Measurements from ENCODE around the gene HAUS7. TPM values are rescaled to one million over a fixed set of nuclear protein-coding genes. Genes with fewer than 3 reads are reported as not detected.
A peak's percentile ranks its signal among the peaks of the same experiment; 100 is the strongest.

The HAUS7 gene
- total RNA-seq, 2 experiments from 2014 or later: 59.1 to 62.3 TPM

DNA sequence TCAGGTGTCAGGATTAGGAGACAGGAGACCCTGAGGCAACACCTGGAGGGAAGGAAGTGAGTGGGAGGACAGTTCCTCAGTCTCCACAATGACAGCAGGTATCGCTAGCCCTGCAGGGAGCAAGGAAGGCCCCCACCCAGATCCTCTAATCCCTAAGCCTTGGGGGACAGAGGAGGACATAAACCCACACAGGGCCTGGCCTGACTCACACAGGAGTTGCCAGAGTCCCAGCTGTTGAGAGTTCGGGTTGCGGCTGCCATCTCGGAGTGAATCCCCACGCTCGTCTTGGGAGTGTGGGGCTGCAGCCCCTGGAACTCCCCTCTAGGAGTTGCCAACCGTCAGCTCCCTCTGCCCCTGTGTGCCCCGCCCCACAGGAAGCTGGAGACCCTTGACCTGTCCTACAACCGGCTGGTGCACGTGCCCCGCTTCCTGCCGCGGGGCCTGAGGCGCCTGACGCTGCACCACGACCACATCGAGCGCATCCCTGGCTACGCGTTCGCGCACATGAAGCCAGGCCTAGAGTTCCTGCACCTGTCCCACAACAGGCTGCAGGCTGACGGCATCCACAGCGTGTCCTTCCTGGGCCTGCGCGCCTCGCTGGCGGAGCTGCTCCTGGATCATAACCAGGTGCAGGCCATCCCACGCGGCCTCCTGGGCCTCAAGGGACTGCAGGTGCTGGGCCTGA lies 15.2 kb upstream of the HAUS7 start:
- intact Hi-C loops (cut with micrococcal nuclease): no loop called here
- H3K9me3 Mint-ChIP-seq: no peaks in the 10 kb centered on the region
- no peaks in the 10 kb centered on the region for H3K27me3 Mint-ChIP-seq
- no peak overlapping the region for H3K27ac Mint-ChIP-seq
- ChIA-PET POLR2A (no interaction called here), CTCF (no interaction called here)
- DNase-seq: no peak
- no peaks in the 10 kb centered on the region for H3K36me3 Mint-ChIP-seq
- H3K4me1 Mint-ChIP-seq (ENCODE audit: low read depth): no peaks in the 10 kb centered on the region
- H3K4me3 Mint-ChIP-seq: no peak overlapping the region

DNA sequence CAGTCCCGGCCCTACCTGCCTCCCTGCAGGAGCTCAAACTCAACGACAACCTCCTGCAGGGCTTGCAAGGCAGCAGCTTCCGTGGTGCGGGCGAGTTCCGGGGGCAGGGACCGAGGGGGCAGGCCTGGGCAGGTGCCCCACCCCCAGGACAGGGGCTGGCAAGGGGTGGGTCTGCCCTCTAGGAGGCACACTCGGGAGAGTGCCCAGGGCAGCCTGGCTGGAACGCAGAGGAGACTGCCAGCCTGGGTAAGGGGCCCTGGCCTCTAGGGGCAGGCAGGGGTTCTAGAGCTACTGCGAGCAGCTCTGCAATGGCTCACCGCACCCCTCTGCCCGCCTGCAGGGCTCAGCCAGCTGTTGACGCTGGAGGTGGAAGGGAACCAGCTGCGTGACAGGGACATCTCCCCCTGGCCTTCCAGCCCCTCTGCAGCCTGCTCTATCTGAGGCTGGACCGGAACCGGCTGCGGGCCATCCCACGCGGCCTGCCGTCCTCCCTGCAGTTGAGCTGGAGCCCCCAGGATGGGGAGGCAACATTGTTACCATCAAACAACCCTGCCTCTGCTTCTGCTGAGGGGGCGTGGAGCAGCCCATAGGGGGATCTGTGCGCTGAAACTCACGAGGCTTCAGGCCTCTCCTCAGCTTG lies 12.1 kb upstream of the HAUS7 start:
- CTCF ChIA-PET: no interaction called here
- POLR2A ChIA-PET: no interaction called here
- H3K9me3 Mint-ChIP-seq: no peaks in the 10 kb centered on the region
- no peak overlapping the region for H3K27ac Mint-ChIP-seq
- H3K4me1 Mint-ChIP-seq (ENCODE audit: low read depth): no peaks in the 10 kb centered on the region
- DNase-seq: no peak
- no peaks in the 10 kb centered on the region for H3K36me3 Mint-ChIP-seq
- no peaks in the 10 kb centered on the region for H3K27me3 Mint-ChIP-seq
- no peak overlapping the region for H3K4me3 Mint-ChIP-seq
- intact Hi-C loops (cut with micrococcal nuclease): no loop called here

DNA sequence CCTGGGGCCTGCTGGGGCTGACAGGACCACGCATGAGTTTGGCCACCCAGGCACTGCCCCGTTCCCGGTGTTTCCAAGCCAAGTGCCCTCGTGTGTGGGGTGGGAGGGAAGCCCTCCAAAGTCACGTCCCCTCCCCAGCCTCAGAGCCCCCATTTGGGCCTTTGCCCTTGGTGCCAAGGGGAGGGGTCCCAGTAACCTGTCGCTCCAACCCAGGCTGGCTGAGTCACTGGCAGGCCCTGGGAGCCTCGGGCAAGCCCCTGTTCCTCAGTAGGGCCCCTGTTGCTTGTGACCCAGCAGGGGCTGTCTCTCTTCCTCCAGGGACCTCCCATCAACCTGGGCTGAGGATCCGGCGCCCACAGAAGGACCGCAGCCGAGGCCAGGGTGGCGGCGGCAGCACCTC lies 10.7 kb upstream of the HAUS7 start:
- no peak overlapping the region for H3K27ac Mint-ChIP-seq
- POLR2A ChIA-PET: no interaction called here

DNA sequence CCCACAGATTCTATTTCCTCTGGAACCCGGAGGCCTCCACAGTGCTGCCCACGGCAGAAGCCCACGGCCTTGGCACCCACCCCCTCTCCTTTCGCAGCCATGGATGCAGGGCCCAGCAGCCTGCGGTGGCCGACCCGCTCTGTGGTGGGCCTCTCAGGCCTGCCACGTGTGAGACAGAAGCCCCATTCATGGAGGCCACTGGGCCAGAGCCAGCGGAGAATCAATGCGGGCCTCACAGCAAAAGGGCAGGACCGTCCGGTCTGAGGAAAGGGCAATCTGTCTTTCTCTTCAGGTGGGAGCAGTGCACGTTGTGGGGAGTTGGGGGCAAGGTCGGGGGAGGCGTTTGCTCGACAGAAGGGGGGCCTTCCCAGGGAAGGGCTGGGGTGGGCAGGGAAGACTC lies 8.4 kb upstream of the HAUS7 start:
- no peaks in the 10 kb centered on the region for H3K9me3 Mint-ChIP-seq
- no peaks in the 10 kb centered on the region for H3K27me3 Mint-ChIP-seq
- no peak overlapping the region for H3K27ac Mint-ChIP-seq
- CTCF ChIA-PET: no interaction called here
- no peaks in the 10 kb centered on the region for H3K36me3 Mint-ChIP-seq
- H3K4me1 Mint-ChIP-seq (ENCODE audit: low read depth): peaks cover 2% of the 10 kb centered on the region
- no peak for DNase-seq
- H3K4me3 Mint-ChIP-seq: no peak overlapping the region
- intact Hi-C loops (cut with micrococcal nuclease): loop anchor here (10.0 kb wide), 2 partner anchors 316 to 456 kb away; partner anchors contain the start of genes IDH3G, NAA10 and SSR4
- POLR2A ChIA-PET: no interaction called here

More for the DNA sequence above, 10.7 kb upstream of the HAUS7 start:
- no peaks in the 10 kb centered on the region for H3K9me3 Mint-ChIP-seq
- no peak overlapping the region for H3K4me3 Mint-ChIP-seq
- intact Hi-C loops (cut with micrococcal nuclease): no loop called here
- no peaks in the 10 kb centered on the region for H3K36me3 Mint-ChIP-seq
- CTCF ChIA-PET: no interaction called here
- no peaks in the 10 kb centered on the region for H3K4me1 Mint-ChIP-seq (ENCODE audit: low read depth)
- no peak for DNase-seq
- H3K27me3 Mint-ChIP-seq: no peaks in the 10 kb centered on the region

DNA sequence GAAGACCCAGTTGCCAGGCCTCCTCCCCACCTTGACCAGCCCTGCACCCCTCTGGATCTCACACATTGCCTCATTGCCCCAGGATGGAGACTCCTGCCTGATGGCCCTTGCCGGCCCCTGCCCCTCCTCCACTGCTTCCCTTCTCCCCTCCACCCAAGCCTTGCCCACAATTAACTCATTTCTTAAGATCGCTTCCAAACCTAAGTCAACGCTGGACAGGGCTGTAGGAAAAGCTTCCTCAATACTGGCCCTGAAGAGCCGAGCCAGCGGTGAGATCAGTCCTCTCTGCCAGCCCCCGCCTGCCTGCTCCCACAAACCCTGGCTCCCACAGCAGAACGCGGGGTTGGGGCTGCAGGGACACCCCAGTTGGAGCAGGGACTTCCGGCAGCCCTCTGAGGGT lies 7.5 kb upstream of the HAUS7 start:
- H3K27ac Mint-ChIP-seq: no peak overlapping the region
- CTCF ChIA-PET: no interaction called here
- no peaks in the 10 kb centered on the region for H3K9me3 Mint-ChIP-seq
- H3K27me3 Mint-ChIP-seq: no peaks in the 10 kb centered on the region
- H3K4me3 Mint-ChIP-seq: no peak overlapping the region
- intact Hi-C loops (cut with micrococcal nuclease): loop anchor here (10.0 kb wide), 2 partner anchors 317 to 457 kb away; partner anchors contain the start of genes IDH3G, NAA10 and SSR4
- peaks cover 2% of the 10 kb centered on the region for H3K4me1 Mint-ChIP-seq (ENCODE audit: low read depth)
- DNase-seq: no peak
- POLR2A ChIA-PET: no interaction called here
- H3K36me3 Mint-ChIP-seq: no peaks in the 10 kb centered on the region

DNA sequence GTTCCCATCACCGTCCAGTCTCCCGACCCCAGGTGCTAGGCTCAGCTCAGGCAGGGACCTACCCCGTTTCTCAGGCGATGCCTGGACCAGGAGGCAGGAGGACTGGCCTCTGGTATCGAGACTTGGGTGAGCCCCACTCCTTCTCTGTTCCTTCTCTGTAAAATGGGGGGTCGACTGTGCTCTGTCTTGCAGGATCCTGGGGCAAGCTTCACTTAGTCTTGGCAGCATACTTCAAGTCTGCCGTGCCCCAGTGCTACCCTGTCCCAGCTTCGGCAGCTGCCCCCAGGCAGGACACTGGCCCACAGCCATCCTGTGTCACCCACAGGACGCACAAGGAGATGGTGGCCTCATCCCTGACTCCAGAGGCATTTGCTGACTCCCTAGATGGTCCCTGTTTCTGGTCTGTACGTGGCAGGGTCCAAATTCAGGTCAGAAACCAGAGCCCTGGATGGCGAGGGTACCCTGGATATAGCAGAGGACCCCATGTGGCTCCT lies 7.0 kb upstream of the HAUS7 start:
- CTCF ChIA-PET: no interaction called here
- Mint-ChIP-seq H3K4me1 (ENCODE audit: low read depth) (peaks cover 2% of the 10 kb centered on the region), H3K27ac (no peak overlapping the region)

DNA sequence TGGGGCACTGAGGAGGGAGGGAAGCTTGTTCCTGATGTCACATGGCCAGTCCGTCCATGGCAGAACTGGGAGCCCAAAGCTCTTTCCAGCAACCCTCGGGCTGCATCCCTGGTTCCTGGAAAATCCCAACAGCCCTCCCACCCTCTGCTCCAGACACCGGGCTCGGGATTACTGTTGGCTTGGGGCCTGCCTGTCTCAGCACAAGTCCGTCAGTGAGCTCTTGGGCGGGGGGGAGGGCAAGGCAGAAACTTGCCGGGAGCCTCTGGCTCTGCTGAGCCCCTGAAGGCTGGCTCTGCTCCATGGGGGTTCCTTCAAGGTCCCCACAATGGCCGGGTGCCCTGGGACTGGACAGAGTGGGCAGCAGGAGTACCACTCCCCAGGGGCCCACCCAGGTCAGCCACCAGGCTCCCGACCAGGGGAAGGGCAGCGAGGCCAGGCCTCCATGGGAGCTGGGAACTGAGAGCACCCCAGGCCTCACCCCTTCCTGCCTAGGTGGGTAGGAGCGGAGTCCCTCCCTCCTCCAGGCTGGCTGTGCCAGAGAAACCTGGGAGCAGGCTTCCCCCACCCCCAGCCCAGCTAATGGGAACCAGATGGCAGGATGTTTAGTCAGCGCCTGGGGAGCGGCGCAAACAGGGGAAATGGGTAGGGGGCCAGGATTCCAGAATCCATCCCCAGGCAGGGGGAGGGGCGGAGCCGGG lies 6.4 kb upstream of the HAUS7 start:
- DNase-seq: no peak
- H3K9me3 Mint-ChIP-seq: no peaks in the 10 kb centered on the region
- H3K4me1 Mint-ChIP-seq (ENCODE audit: low read depth): peaks cover 2% of the 10 kb centered on the region
- intact Hi-C loops (cut with micrococcal nuclease): loop anchor here (10.0 kb wide), 2 partner anchors 318 to 458 kb away; partner anchors contain the start of genes IDH3G, NAA10 and SSR4
- H3K27me3 Mint-ChIP-seq: no peaks in the 10 kb centered on the region
- H3K27ac Mint-ChIP-seq: no peak overlapping the region
- ChIA-PET CTCF (no interaction called here), POLR2A (no interaction called here)
- H3K4me3 Mint-ChIP-seq: no peak overlapping the region
- no peaks in the 10 kb centered on the region for H3K36me3 Mint-ChIP-seq

More for the DNA sequence above, 7.0 kb upstream of the HAUS7 start:
- DNase-seq: no peak
- H3K27me3 Mint-ChIP-seq: no peaks in the 10 kb centered on the region
- H3K36me3 Mint-ChIP-seq: no peaks in the 10 kb centered on the region
- no peak overlapping the region for H3K4me3 Mint-ChIP-seq
- intact Hi-C loops (cut with micrococcal nuclease): loop anchor here (10.0 kb wide), 2 partner anchors 317 to 457 kb away; partner anchors contain the start of genes IDH3G, NAA10 and SSR4
- POLR2A ChIA-PET: no interaction called here
- H3K9me3 Mint-ChIP-seq: no peaks in the 10 kb centered on the region

DNA sequence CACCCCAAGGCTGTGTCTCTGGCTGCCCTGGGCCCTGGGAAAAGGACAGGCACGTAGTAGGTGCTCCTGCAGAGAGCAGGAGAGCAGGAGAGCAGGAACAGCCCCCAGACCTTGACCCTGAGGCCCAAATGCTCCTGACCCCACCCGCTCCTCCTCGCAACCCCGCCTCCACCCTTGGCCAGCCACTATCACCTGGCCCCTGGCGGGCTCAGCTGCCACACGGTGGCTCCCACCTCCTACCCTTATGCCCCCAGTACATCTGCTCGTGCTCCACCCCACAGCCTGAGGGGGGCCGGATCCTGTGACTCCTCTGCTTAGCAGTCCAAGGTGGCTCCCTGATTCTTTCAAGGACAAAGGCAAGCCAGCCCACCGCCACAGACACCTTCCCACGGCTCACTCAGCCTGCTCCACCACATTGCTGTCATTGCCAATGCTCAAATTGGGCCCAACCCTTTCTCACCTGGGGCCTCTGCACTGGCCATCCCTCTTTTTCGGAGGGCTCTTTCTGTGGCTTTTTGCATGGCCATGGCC lies 5.4 kb upstream of the HAUS7 start:
- Mint-ChIP-seq H3K27me3 (no peaks in the 10 kb centered on the region), H3K4me1 (ENCODE audit: low read depth) (peaks cover 2% of the 10 kb centered on the region), H3K4me3 (no peak overlapping the region), H3K27ac (no peak overlapping the region), H3K9me3 (no peaks in the 10 kb centered on the region), H3K36me3 (no peaks in the 10 kb centered on the region)
- DNase-seq: no peak
- ChIA-PET POLR2A (no interaction called here), CTCF (no interaction called here)
- intact Hi-C loops (cut with micrococcal nuclease): loop anchor here (10.0 kb wide), 2 partner anchors 319 to 459 kb away; partner anchors contain the start of genes IDH3G, NAA10 and SSR4

DNA sequence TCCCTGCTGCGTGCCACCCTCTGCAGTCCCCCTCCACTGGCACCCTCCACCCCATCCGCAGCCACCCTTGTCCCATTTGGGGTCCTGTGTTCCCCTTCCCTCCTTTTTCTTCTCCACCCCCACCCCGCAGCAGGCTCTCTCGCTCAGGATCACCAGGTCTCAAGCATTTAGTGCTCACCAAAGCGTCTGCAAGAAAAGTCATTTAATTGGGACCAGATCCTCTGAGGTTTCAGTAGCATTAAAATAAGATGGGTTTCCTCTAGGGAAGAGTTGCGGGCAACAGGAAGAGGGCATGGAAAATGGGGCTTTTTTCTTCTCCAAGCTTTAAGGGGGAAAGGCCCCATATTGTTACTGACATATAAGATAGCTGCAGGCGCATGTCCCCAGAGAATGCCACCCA lies 4.9 kb upstream of the HAUS7 start:
- CTCF ChIA-PET: no interaction called here
- intact Hi-C loops (cut with micrococcal nuclease): loop anchor here (10.0 kb wide), 2 partner anchors 320 to 460 kb away; partner anchors contain the start of genes IDH3G, NAA10 and SSR4
- no peak overlapping the region for H3K4me3 Mint-ChIP-seq
- no peak for DNase-seq
- H3K27ac Mint-ChIP-seq: no peak overlapping the region
- no peaks in the 10 kb centered on the region for H3K27me3 Mint-ChIP-seq
- POLR2A ChIA-PET: no interaction called here
- H3K4me1 Mint-ChIP-seq (ENCODE audit: low read depth): peaks cover 2% of the 10 kb centered on the region
- no peaks in the 10 kb centered on the region for H3K36me3 Mint-ChIP-seq
- H3K9me3 Mint-ChIP-seq: no peaks in the 10 kb centered on the region

DNA sequence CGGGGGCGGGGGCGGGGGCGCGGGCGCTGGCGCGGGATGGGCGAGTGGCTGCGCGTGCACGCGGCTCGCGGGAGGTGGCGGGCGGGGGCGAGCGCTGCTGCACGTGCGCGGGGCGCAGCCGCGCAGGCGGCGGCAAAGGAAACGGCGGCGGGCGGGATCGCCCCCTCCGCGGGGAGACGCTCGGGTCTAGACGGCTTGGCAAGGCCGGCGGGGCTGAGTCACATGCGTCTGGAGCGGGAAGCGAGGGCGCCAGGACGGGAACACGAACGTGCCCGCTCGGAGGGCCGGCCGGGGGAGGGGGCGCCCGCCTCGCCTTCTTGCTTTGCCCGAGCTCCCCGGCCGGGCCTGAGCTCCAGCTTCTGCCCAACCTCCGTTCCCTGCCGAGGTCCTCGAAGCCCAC lies 4.3 kb upstream of the HAUS7 start:
- peak; percentile 58 for DNase-seq
- POLR2A ChIA-PET: no interaction called here
- intact Hi-C loops (cut with micrococcal nuclease): loop anchor here (10.0 kb wide), 2 partner anchors 320 to 460 kb away; partner anchors contain the start of genes IDH3G, NAA10 and SSR4

DNA sequence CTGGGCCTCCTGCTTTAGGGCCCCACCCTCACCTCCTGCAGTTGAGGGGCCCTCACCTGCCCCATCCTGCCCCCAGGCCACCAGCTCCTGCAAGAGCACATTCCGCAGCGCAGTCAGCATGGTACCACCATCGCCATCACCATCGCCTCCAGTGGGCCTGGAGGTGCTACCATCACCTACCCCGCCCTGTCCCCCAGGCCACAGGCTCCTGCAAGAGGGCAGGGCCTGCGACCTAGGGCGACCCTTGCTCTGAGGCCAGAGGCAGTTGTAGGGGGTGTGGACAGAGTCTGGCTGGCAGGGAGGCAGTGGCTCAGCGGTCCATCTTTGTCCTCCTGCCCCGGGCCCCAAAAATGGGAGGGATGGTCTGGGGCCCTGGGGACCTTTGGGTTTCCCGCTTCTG lies 3.9 kb upstream of the HAUS7 start:
- Mint-ChIP-seq H3K4me1 (ENCODE audit: low read depth) (peaks cover 5% of the 10 kb centered on the region), H3K4me3 (no peak overlapping the region), H3K36me3 (no peaks in the 10 kb centered on the region), H3K27me3 (no peaks in the 10 kb centered on the region), H3K9me3 (no peaks in the 10 kb centered on the region), H3K27ac (no peak overlapping the region)
- POLR2A ChIA-PET: no interaction called here
- intact Hi-C loops (cut with micrococcal nuclease): loop anchor here (10.0 kb wide), 2 partner anchors 321 to 461 kb away; partner anchors contain the start of genes IDH3G, NAA10 and SSR4
- DNase-seq: no peak
- CTCF ChIA-PET: interaction anchor here (4.8 kb wide), 1 partner anchor 33 kb away, joined by 49 read pairs; no protein-coding TSS in a partner anchor

More for the DNA sequence above, 4.3 kb upstream of the HAUS7 start:
- H3K36me3 Mint-ChIP-seq: no peaks in the 10 kb centered on the region
- no peak overlapping the region for H3K4me3 Mint-ChIP-seq
- H3K27ac Mint-ChIP-seq: no peak overlapping the region
- peaks cover 2% of the 10 kb centered on the region for H3K4me1 Mint-ChIP-seq (ENCODE audit: low read depth)
- CTCF ChIA-PET: interaction anchor here (4.8 kb wide), 1 partner anchor 33 kb away, joined by 49 read pairs; no protein-coding TSS in a partner anchor
- H3K27me3 Mint-ChIP-seq: no peaks in the 10 kb centered on the region
- H3K9me3 Mint-ChIP-seq: no peaks in the 10 kb centered on the region

DNA sequence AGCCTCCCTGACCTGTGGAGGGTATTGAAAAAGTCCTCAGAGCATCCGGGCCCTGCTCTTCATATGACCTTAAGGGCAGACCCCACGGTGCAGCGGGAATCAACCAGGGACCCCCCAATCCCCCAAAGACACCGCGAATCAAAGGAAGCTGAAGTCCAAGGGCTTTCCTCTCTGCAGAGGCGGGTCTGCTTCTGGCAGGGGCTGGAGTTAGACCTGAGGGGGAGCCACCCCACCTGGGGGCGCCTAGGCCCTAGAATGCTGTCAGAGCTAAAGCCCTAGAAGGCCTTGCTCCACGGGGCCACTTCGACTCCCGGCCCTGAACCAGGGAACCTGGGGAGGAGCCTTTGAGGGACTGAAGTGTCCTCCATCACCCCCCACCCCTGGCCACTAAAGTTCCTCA lies 2.8 kb upstream of the HAUS7 start:
- Mint-ChIP-seq H3K27ac (no peak overlapping the region), H3K36me3 (no peaks in the 10 kb centered on the region), H3K4me1 (ENCODE audit: low read depth) (peaks cover 9% of the 10 kb centered on the region), H3K4me3 (no peak overlapping the region), H3K9me3 (no peaks in the 10 kb centered on the region), H3K27me3 (no peaks in the 10 kb centered on the region)
- ChIA-PET CTCF (interaction anchor here (1.2 to 4.8 kb wide), 2 partner anchors 12 to 35 kb away, joined by 5 to 49 read pairs; no protein-coding TSS in a partner anchor), POLR2A (no interaction called here)
- no peak for DNase-seq
- intact Hi-C loops (cut with micrococcal nuclease): loop anchor here (10.0 kb wide), 2 partner anchors 322 to 462 kb away; partner anchors contain the start of genes IDH3G, NAA10 and SSR4

Measured in activated CD4-positive, alpha-beta memory T cell treated with anti-CD3 and anti-CD28 coated beads for 36 hours (primary cell).